OCI-LY1 (cell line): ENCODE data around the gene CYP2F1.
"Not testable (repeated sequence)": the region's sequence is repeated elsewhere in the genome, so short reads cannot be mapped to it uniquely, and the experiment has no call there.

ENCODE experiments used
- CTCF ChIP-seq: fragments of 200-600 bp; sonication (generic), shearing (Covaris generic); IDR thresholded peaks from 2 replicates; pipeline ENCODE4 v1.5.1; 2017; ENCODE audit warnings: mild to moderate bottlenecking, antibody characterized with exemption, low read length, moderate library complexity, mixed read lengths
- EZH2 ChIP-seq: fragments of 200-600 bp; sonication (generic), shearing (Covaris generic); IDR thresholded peaks from 2 replicates; pipeline ENCODE4 v1.8.0; 2017; ENCODE audit warnings: borderline replicate concordance, mixed run types, mild to moderate bottlenecking, antibody characterized with exemption, low read length, moderate library complexity, mixed read lengths

- TF ChIP-seq CTCF, EZH2: not testable (repeated sequence)
Observed at GRCh38 chr19:41102210-41102609, 12.0 kb upstream of the CYP2F1 start.
